ENCODE measurements around the gene SAV1.

Gene SAV1

DNA sequence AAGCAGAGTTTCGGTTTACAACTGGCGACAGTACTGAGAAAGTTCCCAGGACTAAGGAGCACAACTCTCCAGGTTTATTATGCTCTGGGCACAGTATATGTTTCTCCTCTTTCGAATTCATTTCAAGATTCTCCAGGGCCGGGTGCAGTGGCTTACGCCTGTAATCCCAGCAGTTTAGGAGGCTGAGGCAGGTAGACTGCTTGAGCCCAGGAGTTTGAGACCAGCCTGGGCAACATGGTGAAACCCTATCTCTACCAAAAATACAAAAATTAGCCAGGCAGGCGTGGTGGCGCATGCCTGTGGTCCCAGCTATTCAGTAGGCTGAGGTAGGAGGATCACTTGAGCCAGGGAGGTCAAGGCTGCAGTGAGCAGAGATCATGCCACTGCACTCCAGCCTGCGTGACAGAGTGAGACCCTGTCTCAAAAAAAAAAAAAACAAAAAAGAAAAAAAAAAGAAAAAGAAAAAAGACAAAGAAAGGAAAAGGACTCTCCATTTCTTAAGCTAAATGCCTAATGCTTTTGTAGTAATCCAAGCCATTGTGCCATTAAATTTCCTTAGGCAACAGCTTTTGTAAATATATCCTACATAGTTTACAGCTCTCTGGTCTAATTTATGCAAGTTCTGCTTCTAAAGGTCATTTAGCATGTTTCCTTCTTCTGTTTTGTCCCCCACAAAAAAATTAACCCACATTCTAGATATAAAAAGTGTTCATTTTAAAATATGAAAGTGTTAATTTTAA is 73.4 kb downstream of the SAV1 start:
- Histone ChIP-seq H3K27ac (ENCODE audit: low read depth, low read length) (no peak overlapping the region), H2AFZ (ENCODE audit: low read length, unreplicated experiment) (no peak overlapping the region), H3K36me3 (ENCODE audit: insufficient read depth, low read length) (no peaks in the 10 kb centered on the region), H3K4me3 (ENCODE audit: low read depth, low read length) (no peak overlapping the region), H3K27me3 (ENCODE audit: insufficient read depth, low read length) (no peaks in the 10 kb centered on the region), H3K79me2 (ENCODE audit: control insufficient read depth, insufficient read depth, low read length, unreplicated experiment) (no peaks in the 10 kb centered on the region), H3K4me1 (ENCODE audit: control insufficient read depth, insufficient read depth, low read length, unreplicated experiment) (no peaks in the 10 kb centered on the region)

DNA sequence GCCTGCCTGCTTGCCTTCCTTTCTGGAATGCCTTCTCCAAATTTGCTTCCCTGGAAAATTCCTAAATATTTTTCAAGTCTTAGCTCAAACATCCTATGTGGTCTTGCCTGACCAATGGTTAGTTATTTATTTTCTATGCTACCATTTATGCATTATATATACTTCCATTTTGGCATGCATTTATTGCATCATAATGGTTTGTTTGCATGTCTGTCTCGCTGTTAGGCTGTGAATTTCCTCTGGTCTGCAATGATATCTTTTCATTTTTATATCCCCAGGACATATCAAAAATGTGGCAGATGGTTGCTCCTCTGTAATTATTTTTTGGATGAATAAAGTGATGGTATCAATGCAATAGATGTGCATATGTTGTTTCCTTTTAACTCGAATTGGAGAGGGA is 77.6 kb downstream of the SAV1 start:
- H3K27ac ChIP-seq (ENCODE audit: low read depth, low read length): no peak overlapping the region
- no peaks in the 10 kb centered on the region for H3K79me2 ChIP-seq (ENCODE audit: control insufficient read depth, insufficient read depth, low read length, unreplicated experiment)
- no peaks in the 10 kb centered on the region for H3K27me3 ChIP-seq (ENCODE audit: insufficient read depth, low read length)
- no peak overlapping the region for H3K4me3 ChIP-seq (ENCODE audit: low read depth, low read length)
- H2AFZ ChIP-seq (ENCODE audit: low read length, unreplicated experiment): no peak overlapping the region
- H3K36me3 ChIP-seq (ENCODE audit: insufficient read depth, low read length): no peaks in the 10 kb centered on the region
- H3K4me1 ChIP-seq (ENCODE audit: control insufficient read depth, insufficient read depth, low read length, unreplicated experiment): no peaks in the 10 kb centered on the region

Data from ACC112 (cell line).